SK-N-SH treated with all-trans-retinoic acid at 6 μM for 48 hours (cell line): ENCODE data around the gene PIGP.

Experiments used
- ATAC-seq: fragments of 200-7000 bp; cut with Tn5 transposase; 3 replicates; pipeline ENCODE4 v1.9.1; 2020; ENCODE audit warnings: mild to moderate bottlenecking, moderate library complexity
- ARNTL ChIP-seq: fragments of 450-650 bp; formaldehyde crosslinking; IDR thresholded peaks from 2 replicates; pipeline ENCODE4 v1.5.0; 2020; ENCODE audit warnings: low read depth, mild to moderate bottlenecking, moderate library complexity, borderline replicate concordance
- BACH2 ChIP-seq: fragments of 250-450 bp; sonication (Bioruptor Pico); IDR thresholded peaks from 2 replicates; pipeline ENCODE4 v1.9.0; 2021; ENCODE audit warnings: mild to moderate bottlenecking, borderline replicate concordance
- CREB5 ChIP-seq: fragments of 250-450 bp; sonication (Bioruptor Pico); IDR thresholded peaks from 2 replicates; pipeline ENCODE4 v1.5.1; 2020; ENCODE audit warnings: low read depth, mild to moderate bottlenecking, moderate library complexity
- CSDC2 ChIP-seq: fragments of 250-450 bp; sonication (Bioruptor Pico); IDR thresholded peaks from 2 replicates; pipeline ENCODE4 v1.5.0; 2020; ENCODE audit warnings: mild to moderate bottlenecking, moderate library complexity
- ESRRG ChIP-seq: fragments of 250-450 bp; sonication (Bioruptor Pico); IDR thresholded peaks from 2 replicates; pipeline ENCODE4 v1.6.1; 2021; ENCODE audit warnings: mild to moderate bottlenecking
- GLIS3 ChIP-seq: fragments of 250-450 bp; sonication (Bioruptor Pico); IDR thresholded peaks from 2 replicates; pipeline ENCODE4 v1.5.0; 2020; ENCODE audit warnings: mild to moderate bottlenecking, moderate library complexity
- ISL1 ChIP-seq: fragments of 250-450 bp; sonication (Bioruptor Pico); IDR thresholded peaks from 2 replicates; pipeline ENCODE4 v2.1.2; 2022; ENCODE audit warnings: mild to moderate bottlenecking, moderate library complexity
- PATZ1 ChIP-seq: fragments of 250-450 bp; sonication (Bioruptor Pico); IDR thresholded peaks from 2 replicates; pipeline ENCODE4 v1.8.0; 2020; ENCODE audit warnings: mild to moderate bottlenecking, moderate library complexity, borderline replicate concordance
- POU6F1 ChIP-seq: fragments of 250-450 bp; sonication (Bioruptor Pico); IDR thresholded peaks from 2 replicates; pipeline ENCODE4 v1.8.0; 2021; ENCODE audit warnings: low read depth, mild to moderate bottlenecking, moderate library complexity, borderline replicate concordance
- PPARA ChIP-seq: fragments of 250-450 bp; sonication (Bioruptor Pico); IDR thresholded peaks from 2 replicates; pipeline ENCODE4 v1.5.0; 2020; ENCODE audit warnings: mild to moderate bottlenecking, borderline replicate concordance
- RARB ChIP-seq: fragments of 250-450 bp; sonication (Bioruptor Pico); IDR thresholded peaks from 2 replicates; pipeline ENCODE4 v1.8.0; 2021; ENCODE audit warnings: mild to moderate bottlenecking, moderate library complexity
- TCF4 ChIP-seq: fragments of 250-450 bp; sonication (Bioruptor Pico); IDR thresholded peaks from 2 replicates; pipeline ENCODE4 v1.8.0; 2021; ENCODE audit warnings: mild to moderate bottlenecking, moderate library complexity, borderline replicate concordance
- TOX ChIP-seq: fragments of 250-450 bp; sonication (Bioruptor Pico); IDR thresholded peaks from 2 replicates; pipeline ENCODE4 v1.8.0; 2021; ENCODE audit warnings: mild to moderate bottlenecking, moderate library complexity, borderline replicate concordance
- TSHZ2 ChIP-seq: fragments of 250-450 bp; sonication (Bioruptor Pico); IDR thresholded peaks from 2 replicates; pipeline ENCODE4 v1.5.0; 2020; ENCODE audit warnings: mild to moderate bottlenecking, moderate library complexity
- ZC3H10 ChIP-seq: fragments of 250-450 bp; sonication (Bioruptor Pico); IDR thresholded peaks from 2 replicates; pipeline ENCODE4 v1.5.1; 2021; ENCODE audit warnings: mild to moderate bottlenecking, moderate library complexity
- ZFP3 ChIP-seq: fragments of 250-450 bp; sonication (Bioruptor Pico); IDR thresholded peaks from 2 replicates; pipeline ENCODE4 v1.5.0; 2020; ENCODE audit warnings: mild to moderate bottlenecking, moderate library complexity
- ZFP30 ChIP-seq: fragments of 450-650 bp; formaldehyde crosslinking; IDR thresholded peaks from 2 replicates; pipeline ENCODE4 v1.5.0; 2022; ENCODE audit warnings: mild to moderate bottlenecking, moderate library complexity
- ZNF565 ChIP-seq: fragments of 450-650 bp; formaldehyde crosslinking; conservative IDR thresholded peaks from 2 replicates; pipeline ENCODE4 v1.5.0; 2020; ENCODE audit warnings: low read depth, mild to moderate bottlenecking, moderate library complexity
- ZNF8 ChIP-seq: fragments of 450-650 bp; formaldehyde crosslinking; IDR thresholded peaks from 2 replicates; pipeline ENCODE4 v1.5.0; 2020; ENCODE audit warnings: mild to moderate bottlenecking, moderate library complexity

PIGP gene

GRCh38 chr21:37072988-37073416, at the start of gene PIGP, which contains the start of gene TTC3:
PIGP (minus strand) TSS chr21:37073071; CDS start chr21:37072515, 556 bp downstream.
TTC3 (plus strand) TSS chr21:37073254; CDS start chr21:37087258, 14,004 bp downstream.
- peak; percentile 77 for ATAC-seq

GRCh38 chr21:37119421-37120218, 46.7 kb upstream of the PIGP start:
- ATAC-seq: no peak
- TF ChIP-seq ISL1 (CRISPR knock-in tag): no peak
- TF ChIP-seq POU6F1: no peak
- no peak for TF ChIP-seq RARB (CRISPR knock-in tag)
- no peak for TF ChIP-seq GLIS3
- TF ChIP-seq TSHZ2: no peak
- TF ChIP-seq ZNF565: no peak
- TF ChIP-seq CSDC2: no peak
- TF ChIP-seq CREB5 (CRISPR knock-in tag): no peak
- TF ChIP-seq ZC3H10: no peak
- no peak for TF ChIP-seq ARNTL (CRISPR knock-in tag)
- TF ChIP-seq ZFP30 (CRISPR knock-in tag): no peak
- no peak for TF ChIP-seq ZNF8
- no peak for TF ChIP-seq ESRRG (CRISPR knock-in tag)
- TF ChIP-seq TOX (CRISPR knock-in tag): no peak

More at GRCh38 chr21:37072988-37073416, at the start of gene PIGP, which contains the start of gene TTC3:
- TF ChIP-seq PATZ1 (CRISPR knock-in tag): peak; percentile 2; the same call in 1 of the 2 replicates
- no peak for TF ChIP-seq ZC3H10

- ATAC-seq: no peak
- TF ChIP-seq ZNF8 (no peak), ZFP30 (CRISPR knock-in tag) (no peak), CREB5 (CRISPR knock-in tag) (no peak), GLIS3 (no peak), BACH2 (CRISPR knock-in tag) (no peak), ISL1 (CRISPR knock-in tag) (no peak), PPARA (no peak), ESRRG (CRISPR knock-in tag) (no peak), TSHZ2 (no peak), ZFP3 (CRISPR knock-in tag) (no peak), PATZ1 (CRISPR knock-in tag) (no peak), CSDC2 (no peak), TCF4 (no peak), ARNTL (CRISPR knock-in tag) (no peak), POU6F1 (no peak)
Measured at GRCh38 chr21:37118187-37118826, 45.4 kb upstream of the PIGP start.
